IPS DF 4.7 (cell line): ENCODE data around the gene KIF6.

Experiments used
- DNase-seq: peaks from one replicate; pipeline ENCODE4 v3.0.0-alpha.2; 2013; ENCODE audit warnings: low spot score; ENCODE audit errors: extremely low read depth

The KIF6 gene

DNA sequence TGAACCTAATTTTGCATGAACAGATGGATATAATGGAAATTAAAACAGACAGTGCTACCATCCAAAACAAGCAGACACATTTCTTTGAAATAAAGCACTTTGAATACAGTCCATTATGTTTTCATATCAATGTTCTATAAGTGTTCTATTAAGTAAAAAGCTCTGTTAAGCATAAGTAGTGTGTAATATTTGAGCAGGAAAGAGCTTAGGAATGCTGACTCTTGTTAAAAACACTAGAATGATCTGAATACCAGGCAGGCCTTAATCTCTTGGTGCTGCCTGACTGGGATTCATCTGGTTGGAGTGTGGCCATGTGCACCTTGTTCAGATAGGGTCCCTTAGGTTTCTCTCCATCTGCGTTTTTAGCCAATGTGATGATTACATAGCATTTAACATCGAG lies 130.9 kb downstream of the KIF6 start:
- no peak for DNase-seq

DNA sequence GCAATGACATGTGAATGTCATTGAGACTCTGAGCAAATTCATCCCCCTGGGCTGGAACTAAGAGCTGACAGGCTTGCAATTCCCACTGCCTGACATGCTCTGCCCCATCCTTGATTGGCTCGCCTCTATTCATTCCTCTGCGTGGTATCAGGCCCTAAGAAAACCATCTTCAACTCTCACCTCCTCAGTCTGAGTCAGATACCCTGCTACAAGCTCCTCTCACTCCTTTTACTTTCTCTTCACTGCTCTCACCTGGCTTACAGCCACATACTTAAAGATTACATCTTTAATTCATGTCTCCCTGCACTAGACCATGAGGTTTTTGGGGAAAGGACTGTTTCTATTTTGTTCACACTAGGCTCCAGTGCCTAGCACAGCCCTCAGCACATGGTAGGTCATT lies 131.6 kb downstream of the KIF6 start:
- DNase-seq, result no peak

DNA sequence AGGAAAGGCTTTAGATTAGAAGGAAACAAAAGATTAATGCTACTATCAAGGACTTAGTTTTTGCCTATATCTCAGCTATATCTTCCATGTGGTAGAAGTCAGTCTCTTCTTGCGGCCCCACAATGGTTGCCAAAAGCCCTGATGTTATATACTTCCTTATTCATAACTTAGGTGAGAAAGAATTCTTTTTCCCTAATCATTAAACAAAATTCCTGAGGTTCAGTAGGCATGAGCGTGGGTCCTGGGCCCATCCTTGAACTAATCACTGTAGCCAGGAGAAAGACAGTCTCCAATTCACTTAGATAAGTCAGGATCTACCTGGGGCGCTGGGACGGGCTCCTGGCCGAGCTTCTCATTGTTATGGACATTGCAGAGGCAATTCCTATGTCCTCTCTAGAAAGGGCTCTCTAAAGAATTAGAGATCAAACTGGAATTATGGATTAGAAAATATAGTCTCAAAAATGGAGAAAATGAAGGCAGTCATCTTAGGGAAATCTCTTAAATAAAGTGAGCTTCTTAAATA lies 134.3 kb downstream of the KIF6 start:
- DNase-seq, result no peak

DNA sequence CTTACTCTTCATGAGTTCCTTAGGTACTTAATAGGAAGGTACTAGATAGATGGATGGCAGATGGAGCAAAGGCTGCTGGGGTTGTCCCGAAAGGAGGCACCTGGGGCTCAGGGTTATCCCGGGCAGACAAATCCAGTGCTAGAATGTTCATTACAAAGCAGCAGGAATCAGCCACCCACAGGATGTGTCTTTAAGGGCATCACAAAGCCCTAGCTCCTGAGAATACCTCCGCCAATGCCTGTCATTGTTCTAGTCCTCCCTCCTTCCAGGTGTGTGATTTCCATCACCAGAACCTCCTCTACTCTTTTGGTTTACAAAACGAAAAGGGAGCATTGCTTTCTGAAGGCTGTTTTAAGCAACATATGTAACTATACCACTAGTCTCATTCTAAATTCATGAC lies 138.1 kb downstream of the KIF6 start:
- DNase-seq, result no peak

DNA sequence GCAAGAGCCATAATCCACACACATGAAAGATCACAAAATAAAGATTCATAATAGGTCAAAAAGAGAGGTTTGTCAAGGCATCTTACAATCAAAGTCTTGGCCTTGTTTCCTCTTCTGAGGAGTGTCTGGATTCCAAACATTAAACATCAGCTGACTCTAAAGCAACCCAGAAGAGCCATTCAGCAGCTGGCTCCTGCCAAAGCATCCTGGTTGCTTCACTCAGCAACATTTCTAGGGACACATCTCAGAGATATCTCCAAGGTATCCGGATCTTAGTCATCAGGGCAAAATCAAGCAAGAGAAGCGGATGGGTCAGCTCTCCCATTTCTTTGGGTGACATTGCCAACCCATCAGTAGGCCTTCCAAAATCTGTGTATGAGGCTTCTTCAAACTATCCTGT lies 139.6 kb downstream of the KIF6 start:
- no peak for DNase-seq

DNA sequence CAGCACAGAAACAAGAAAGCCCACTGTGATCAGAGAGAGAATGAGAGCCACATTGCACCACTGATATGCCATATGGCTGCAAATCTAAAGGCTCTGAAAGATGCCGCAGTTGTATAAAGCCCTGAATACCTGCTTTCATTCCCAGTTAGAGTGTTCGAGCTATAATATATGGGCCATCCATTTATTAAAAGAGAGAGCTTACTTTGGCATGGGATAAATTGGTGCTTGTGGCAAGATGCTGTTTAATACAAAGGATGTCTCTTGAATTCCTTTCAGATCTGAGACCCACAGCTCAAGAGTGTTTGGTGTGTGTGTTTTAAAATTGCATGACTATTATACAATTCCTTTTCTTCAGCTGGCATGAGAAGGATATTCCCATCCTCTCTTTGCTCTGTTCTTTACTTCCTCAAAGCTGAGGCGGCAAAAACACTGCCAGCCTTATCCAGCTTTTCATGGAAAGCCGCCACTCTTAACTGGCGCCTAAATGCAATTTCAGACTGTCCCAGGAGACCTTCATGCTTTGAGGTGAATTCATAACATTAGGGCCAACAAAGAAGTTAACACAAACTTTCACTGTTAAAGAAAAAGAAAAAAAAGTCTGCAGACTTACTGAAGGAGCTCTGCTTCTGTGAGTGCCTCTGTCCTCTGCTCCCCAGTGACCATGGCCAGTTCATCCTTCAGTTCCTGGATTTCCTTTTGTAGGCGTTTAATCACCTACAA lies 147.6 kb downstream of the KIF6 start:
- DNase-seq, result no peak

DNA sequence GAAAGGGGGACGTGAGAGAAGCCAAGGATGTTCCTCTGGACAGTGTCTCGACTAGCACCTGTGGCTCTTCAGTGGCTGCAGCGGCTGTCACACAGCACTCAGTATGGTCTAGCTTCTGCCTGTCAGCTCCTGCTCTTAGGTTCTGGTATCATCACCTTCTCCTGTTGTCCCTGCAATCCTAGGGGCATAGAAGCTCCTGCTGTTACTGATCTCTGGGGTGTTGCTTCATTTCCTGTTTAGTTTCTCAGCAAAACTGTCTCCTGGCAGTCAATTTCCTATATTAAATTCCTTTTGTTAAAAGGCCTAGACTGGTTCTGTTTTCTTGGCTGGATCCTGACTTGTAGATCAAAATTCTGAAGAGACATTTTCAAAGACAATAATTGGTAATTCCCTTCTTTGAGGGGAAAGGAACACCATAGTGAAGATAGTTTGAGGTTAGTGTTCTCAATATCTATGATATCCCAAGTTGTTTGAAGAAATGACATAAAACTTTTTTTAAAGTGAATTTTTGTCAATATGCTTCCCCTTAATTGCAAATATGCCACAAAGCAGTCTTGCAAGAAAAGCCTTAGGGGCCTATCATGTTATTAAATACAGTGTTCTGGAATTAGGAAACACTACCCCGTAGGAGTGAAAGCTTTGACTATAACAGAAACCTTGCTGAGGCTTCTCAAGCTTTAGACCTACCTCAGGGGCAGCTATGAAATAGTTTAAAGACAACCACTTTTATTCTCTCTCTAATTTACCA lies 148.5 kb downstream of the KIF6 start:
- DNase-seq, result no peak

DNA sequence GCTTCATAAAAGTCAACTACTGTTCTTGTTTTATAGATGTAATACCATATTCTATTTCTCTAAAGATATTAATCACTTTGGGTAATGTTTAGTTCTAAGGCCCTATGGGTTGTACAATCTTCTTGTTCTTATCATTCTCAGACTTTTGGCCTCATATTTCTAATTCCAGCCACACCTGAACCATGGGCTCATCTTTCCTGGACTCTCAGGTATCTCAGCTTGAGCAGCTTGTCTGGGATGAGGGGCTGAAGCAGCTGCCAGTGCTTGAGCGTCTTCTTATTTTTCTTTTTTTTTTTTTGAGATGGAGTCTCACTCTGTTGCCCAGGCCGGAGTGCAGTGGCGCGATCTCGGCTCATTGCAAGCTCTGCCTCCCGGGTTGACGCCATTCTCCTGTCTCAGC lies 150.2 kb downstream of the KIF6 start:
- no peak for DNase-seq

DNA sequence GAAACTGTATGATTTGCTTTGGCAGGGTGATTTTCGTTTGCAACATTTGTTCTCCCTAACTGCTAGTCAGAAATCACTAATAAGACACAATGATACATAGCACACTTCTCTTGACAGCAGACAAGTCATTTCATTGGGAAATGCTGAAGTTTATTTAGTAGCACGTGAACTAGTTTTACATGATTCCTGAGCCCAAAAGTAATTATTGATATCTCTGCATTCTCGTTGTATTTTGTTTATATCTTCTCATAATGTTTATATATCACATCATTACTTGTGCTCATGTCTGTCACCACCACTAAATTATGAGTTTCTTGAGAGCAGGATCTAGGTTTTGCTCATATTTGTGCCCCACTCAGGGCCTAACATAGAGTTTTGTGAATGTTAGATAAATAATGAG lies 151.7 kb downstream of the KIF6 start:
- DNase-seq, result no peak

DNA sequence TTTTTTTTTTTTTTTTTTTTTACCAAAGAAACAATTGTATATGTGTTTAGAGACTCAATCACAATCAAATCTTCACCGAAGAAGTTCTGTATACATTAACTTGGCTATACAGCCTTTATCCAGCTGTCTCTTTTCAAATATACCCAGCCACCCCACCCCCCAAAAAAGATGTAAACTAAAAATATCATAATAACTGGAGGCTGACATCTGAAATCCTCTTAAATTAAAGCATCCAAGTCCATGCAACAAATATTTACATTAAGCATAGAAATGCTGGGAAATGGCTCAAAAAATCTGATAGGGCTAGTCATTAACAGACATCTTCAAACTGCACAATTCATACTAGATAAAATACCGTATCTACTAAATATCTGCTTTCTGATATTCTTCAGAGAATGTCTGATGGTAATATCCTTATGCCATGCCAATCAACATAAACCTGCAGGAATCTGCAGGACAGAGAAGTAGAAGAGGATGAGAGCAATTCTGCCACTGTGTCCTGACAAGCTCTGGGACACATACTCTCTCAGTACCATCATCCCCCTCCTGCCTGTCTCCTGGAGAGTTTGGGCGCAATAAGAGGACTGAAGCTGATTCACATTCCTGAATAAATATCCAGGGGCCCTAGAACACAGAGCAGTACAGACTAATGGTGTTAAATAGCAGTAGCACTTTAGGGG lies 152.4 kb downstream of the KIF6 start:
- no peak for DNase-seq

DNA sequence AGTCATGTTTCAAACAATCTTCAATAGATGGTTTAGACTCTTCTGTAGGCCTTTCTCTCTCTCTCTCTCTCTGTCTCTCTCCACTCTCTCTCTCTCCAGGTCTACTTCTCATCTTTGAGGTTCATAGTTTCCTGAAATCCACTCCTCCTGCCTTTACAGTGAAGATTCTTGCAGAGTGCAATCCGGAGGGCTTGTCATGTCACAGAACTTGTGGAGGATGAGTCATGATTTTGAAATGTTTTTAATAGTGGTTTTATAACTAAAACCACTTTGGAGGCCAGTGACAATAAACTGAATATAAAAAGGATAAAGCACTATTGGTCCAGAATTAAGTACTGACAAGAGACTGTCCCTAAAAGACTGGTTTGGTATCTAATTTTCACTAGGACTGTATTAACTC lies 156.3 kb downstream of the KIF6 start:
- DNase-seq, result no peak

DNA sequence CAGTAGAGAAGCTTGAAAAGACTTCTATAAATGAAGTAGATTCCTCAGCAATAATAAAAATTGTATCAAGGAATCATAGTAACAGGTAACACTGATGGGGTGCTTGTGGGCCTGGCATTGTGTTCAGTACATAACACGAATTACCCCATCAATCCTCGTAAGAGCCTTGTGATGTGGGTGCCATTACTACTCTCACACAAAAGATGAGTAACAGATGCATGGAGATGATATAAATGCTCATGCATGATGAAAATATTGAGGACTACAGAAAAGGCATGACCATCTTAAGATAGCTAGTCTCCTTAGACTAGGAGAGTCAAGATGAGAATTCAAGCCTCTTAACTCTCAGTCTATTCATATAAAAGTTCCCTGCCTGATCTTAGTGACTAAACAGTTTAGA lies 158.1 kb downstream of the KIF6 start:
- no peak for DNase-seq

DNA sequence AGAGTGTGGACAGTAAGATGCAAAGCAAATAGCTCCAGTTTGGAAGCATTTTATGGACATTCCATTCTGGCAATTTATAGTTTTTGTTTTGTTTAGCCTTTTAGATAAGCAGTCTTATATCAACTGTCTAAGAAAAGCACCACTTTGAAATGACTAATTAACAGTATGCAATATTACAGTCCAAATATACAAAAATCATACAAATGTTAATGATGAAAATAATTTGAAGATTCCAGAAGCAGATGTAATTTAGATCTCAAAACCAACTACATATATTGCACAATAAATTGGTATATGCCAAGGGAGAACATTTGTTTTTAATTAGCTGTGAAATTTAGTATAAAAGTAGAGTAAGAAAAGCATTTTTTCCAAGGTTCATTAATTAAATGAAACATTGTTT lies 158.8 kb downstream of the KIF6 start:
- DNase-seq, result no peak

DNA sequence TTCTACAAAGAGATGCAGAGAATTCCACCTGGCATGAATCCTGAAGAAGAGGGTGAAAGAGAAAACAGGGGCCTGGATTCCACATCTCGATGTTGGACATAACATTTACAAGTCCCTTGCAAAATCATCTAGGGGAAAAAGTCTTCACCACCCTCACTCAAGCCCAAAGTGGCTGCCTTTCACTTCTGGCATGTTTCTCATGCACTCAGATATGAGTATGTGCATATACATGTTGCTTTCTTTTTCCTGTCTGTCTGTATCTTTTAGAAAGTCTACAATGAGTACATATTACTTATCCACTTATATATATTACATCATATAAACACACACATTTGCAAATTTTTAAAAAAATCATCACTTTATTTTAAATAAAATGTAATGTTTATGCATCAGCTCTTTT lies 159.3 kb downstream of the KIF6 start:
- no peak for DNase-seq

DNA sequence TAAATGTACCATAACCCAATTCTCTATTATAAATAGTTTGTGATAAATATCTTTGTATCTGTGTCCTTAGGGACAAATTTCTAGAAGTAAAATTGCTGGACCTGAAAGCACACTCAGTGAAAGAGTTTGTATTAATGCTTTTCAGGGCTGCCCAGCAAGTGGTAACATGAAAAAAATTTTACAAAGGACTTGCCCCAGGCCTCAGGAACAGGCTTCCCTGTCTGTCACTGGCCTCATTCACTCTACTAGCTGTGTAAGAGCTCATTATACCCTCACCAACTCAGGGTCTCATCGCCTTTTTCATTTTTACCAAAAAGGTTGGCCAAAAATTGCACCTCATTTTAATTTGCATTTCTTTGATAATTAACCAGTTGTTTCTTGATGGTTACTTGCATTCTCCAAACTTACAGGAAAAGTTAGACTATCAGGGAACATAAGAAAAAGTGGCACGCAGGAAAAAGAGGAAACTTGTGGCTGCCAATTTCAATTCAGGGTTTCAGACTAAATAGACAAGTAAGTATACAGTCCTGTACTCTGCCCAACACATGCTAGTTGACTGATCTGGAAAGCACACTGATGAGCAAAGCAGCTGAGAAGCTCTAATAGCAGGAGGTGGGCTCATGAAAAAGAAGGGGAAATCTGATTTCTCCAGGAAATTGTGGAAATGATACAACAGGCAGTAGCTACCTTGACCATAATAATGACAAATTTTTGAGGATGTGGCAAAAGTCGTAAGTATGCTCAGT lies 161.5 kb downstream of the KIF6 start:
- no peak for DNase-seq

DNA sequence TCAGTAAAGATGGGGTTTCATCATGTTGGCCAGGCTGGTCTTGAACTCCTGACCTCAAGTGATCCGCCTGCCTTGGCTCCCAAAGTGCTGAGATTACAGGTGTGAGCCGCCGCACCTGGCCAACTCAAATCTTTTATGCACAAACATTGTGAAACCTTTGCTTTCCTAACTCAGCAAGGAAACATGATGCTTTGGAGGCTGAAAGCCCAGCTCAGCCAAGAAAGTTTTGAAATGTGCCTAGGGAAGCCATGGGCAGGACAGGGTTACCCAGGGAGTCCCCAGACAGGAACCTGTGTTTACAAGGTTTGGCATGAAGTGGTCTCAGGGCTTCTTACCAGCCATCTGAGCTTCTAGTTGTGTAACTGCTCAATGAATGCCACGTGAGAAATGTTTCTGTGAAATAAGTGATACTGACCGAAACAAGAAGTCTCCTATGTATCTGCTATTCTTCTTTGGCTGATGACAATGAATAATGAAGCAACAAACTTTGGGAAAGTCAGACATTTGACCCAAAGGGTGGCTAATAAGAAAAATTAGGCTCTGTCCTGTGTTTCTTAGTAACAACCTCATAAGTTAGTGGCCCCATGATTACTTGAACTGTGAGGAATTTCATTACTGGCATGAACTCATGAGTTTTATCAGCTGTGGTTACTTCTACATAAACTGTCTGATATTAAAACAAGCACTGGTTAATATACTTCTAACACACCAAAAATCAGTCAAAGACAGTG lies 163.5 kb downstream of the KIF6 start:
- no peak for DNase-seq

DNA sequence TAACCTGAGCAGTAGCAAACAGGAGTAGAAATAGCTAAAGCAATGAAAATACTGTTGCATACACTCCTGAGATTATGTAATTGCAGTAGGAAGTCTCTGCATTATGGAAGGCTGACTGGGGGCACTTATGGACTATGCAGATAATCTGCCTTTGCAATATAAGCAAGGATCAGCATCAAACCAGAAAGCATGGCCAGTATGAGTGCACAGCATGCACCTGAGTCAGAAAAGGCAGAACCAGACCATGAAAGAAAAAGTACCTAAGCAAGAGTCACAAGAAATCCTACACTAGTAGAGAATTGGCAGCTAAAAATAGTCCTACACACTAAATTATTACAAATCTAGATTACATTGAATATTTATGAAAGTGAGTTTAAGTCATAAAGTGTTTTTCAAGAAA lies 164.3 kb downstream of the KIF6 start:
- DNase-seq, result no peak

DNA sequence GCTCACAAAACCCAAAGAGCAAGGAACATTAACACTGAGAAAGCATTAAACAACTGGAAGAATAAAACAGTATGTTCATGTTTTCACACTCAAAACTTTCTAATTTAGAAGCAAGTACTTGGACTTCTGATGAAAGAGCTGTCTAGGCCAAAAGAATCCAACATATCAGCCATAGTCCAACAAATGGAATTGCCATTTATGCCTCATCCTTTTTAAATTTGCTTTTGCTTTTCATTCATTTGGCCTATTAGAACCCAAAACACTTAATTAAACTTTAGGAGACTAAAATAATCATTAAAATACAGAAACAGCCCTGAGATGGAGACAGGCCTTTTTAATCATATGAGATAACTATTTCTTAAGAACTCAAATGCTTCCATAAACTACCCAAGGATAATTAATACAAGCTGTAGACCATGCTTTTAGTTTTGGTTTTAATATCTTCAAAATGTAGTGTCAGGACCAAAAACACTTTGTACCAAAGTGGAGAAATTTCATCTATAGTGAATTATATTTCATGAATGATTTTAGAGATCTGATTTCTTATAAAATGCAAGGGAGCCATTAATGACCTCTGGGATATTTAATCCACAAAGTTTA lies 166.5 kb downstream of the KIF6 start:
- no peak for DNase-seq

DNA sequence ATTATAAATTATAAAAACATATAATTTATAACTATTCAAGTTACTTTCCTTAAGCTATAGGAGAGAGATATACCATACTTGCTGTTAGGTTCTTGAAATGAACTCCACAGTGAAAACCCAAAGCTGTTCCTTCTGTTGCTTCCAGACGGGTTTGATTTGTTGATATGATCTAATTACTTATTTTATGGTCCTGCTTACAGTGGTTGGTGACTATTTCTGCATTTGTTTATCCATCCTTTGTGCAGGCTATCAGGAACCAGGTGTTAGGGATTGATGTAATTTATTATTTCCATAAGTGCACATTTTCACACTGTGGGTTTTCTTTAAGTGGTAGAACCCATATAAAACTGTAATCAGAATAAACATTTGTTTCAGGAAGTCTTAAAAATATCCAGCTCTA lies 167.1 kb downstream of the KIF6 start:
- DNase-seq, result no peak

DNA sequence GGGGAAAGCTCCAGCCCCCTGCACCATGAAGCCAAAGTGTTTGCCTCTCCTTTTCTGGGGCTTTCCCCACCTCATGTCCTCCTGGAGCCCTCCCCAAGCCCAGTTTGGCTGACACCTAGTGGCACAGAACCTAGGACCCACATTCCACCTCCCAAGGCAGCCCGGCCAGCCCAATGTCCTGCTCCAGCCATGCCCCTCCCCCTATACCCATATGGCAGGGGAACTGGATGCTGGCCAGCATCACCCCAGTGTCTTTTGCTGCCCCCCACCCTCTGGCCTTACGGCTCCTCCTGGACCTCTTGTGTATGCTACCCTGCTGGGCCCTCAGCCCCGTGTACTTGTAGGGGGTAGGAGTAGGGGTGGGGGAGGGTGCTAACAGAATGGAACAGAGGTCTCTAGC lies 170.1 kb downstream of the KIF6 start:
- DNase-seq, result no peak
